H1 (cell line): ENCODE measurements around the gene PLA2G1B. TPM values are rescaled to one million over a fixed set of nuclear protein-coding genes. Genes with fewer than 3 reads are reported as not detected.

Source experiments
- CTCF ChIA-PET: fragments of 300-600 bp; sonication (Branson Sonifier 250); formaldehyde crosslinking; loops from one replicate; lab custom pipeline; 2021; ENCODE audit not compliant: partially characterized antibody; lab: Charles Lee
- POLR2A ChIA-PET: fragments of 300-600 bp; sonication (Branson Sonifier 250); formaldehyde crosslinking; loops from one replicate; lab custom pipeline; 2021; ENCODE audit warnings: inconsistent platforms; ENCODE audit not compliant: partially characterized antibody; lab: Charles Lee
- DNase-seq, 2 experiments: peaks; one replicate each; pipeline versions ENCODE4 v3.0.0 to v3.0.0-alpha.2; 2010 to 2022; ENCODE audit warnings: low spot score in 2 of 2, low read depth in 1 of 2, mixed read lengths in 1 of 2
- FAIRE-seq: peaks from 2 replicates; lab custom pipeline; 2011; peaks lifted over from hg19 to GRCh38; lab: Jason Lieb, UNC
- H2AFZ ChIP-seq: 2 replicates; pipeline ENCODE4 v1.8.1; 2012; ENCODE audit warnings: low read length, inconsistent platforms
- H2AK5ac ChIP-seq: 2 replicates; pipeline ENCODE4 v1.6.1; 2013; ENCODE audit warnings: low read depth, low read length
- H2BK120ac ChIP-seq: replicated peaks from 2 replicates; pipeline ENCODE3; 2013; ENCODE audit warnings: low read depth, low read length, inconsistent platforms
- H2BK12ac ChIP-seq: 2 replicates; pipeline ENCODE4 v1.6.1; 2013; ENCODE audit warnings: low read depth, low read length
- H2BK15ac ChIP-seq: 2 replicates; pipeline ENCODE4 v1.6.1; 2013; ENCODE audit warnings: low read length
- H2BK20ac ChIP-seq: 2 replicates; pipeline ENCODE4 v1.6.1; 2013; ENCODE audit warnings: low read length
- H2BK5ac ChIP-seq: 2 replicates; pipeline ENCODE4 v1.6.1; 2013; ENCODE audit warnings: low read depth, low read length
- H3K14ac ChIP-seq: 2 replicates; pipeline ENCODE4 v1.6.1; 2013; ENCODE audit warnings: inconsistent platforms; ENCODE audit not compliant: insufficient read length
- H3K18ac ChIP-seq: 2 replicates; pipeline ENCODE4 v1.6.1; 2013; ENCODE audit warnings: low read length; ENCODE audit errors: extremely low read depth
- H3K23ac ChIP-seq: 2 replicates; pipeline ENCODE4 v1.6.1; 2013; ENCODE audit warnings: inconsistent platforms; ENCODE audit not compliant: insufficient read length
- H3K23me2 ChIP-seq: 2 replicates; pipeline ENCODE4 v1.6.1; 2013; ENCODE audit warnings: low read depth, low read length
- H3K27ac ChIP-seq: 2 replicates; pipeline ENCODE4 v1.6.1; 2011; ENCODE audit warnings: low read depth, low read length, inconsistent platforms
- H3K27me3 ChIP-seq, 4 experiments: replicated peaks in 1 of 4; 1 replicate in 1 of 4; 2 replicates in 3 of 4; pipeline versions ENCODE4 v1.6.1 to v1.8.1; 2011 to 2013; ENCODE audit warnings: low read length in 3 of 4, mild to moderate bottlenecking in 3 of 4, inconsistent platforms in 2 of 4, mixed read lengths in 2 of 4, moderate library complexity in 1 of 4; ENCODE audit not compliant: control insufficient read depth in 3 of 4, insufficient read depth in 3 of 4; ENCODE audit errors: extremely low read depth in 1 of 4
- H3K36me3 ChIP-seq, 4 experiments: 2 replicates each; pipeline versions ENCODE4 v1.6.1 to v1.8.1; 2011 to 2013; ENCODE audit warnings: mild to moderate bottlenecking in 4 of 4, low read length in 3 of 4, moderate library complexity in 2 of 4, control low read depth in 1 of 4, inconsistent platforms in 1 of 4; ENCODE audit not compliant: insufficient read depth in 4 of 4, control insufficient read depth in 2 of 4
- H3K4ac ChIP-seq: replicated peaks from 2 replicates; pipeline ENCODE3; 2013; ENCODE audit warnings: low read length, low read depth, mixed read lengths, inconsistent platforms; ENCODE audit not compliant: insufficient read length
- H3K4me1 ChIP-seq, 4 experiments: replicated peaks in 1 of 4; 1 replicate in 1 of 4; 2 replicates in 3 of 4; pipeline versions ENCODE4 v1.6.1 to v1.8.1; 2011 to 2013; ENCODE audit warnings: low read length in 3 of 4, inconsistent platforms in 2 of 4, mixed read lengths in 1 of 4; ENCODE audit not compliant: insufficient read depth in 4 of 4, control insufficient read depth in 3 of 4
- H3K4me2 ChIP-seq, 2 experiments: 2 replicates each; pipeline versions ENCODE4 v1.6.1 to v1.8.1; 2011 to 2013; ENCODE audit warnings: low read depth in 2 of 2, low read length in 2 of 2, control low read depth in 1 of 2, inconsistent platforms in 1 of 2, mild to moderate bottlenecking in 1 of 2; ENCODE audit not compliant: insufficient read depth in 1 of 2
- H3K4me3 ChIP-seq, 4 experiments: fragments of 200-600, 300-600 bp in 1 of 4; sonication (generic), shearing (Covaris generic), sonication (Bioruptor Twin) in 1 of 4; 2 replicates each; pipeline versions ENCODE4 v1.5.1 to v1.8.1; 2011 to 2016; ENCODE audit warnings: low read length in 4 of 4, low read depth in 3 of 4, control low read depth in 2 of 4, inconsistent platforms in 2 of 4, mild to moderate bottlenecking in 2 of 4, mixed read lengths in 1 of 4, moderate library complexity in 1 of 4; ENCODE audit not compliant: insufficient read depth in 2 of 4; ENCODE audit errors: extremely low read depth in 1 of 4
- H3K56ac ChIP-seq: replicated peaks from 2 replicates; pipeline ENCODE3; 2013; ENCODE audit warnings: low read depth, mild to moderate bottlenecking, mixed read lengths, low read length, inconsistent platforms; ENCODE audit not compliant: insufficient read length
- H3K79me1 ChIP-seq: 2 replicates; pipeline ENCODE4 v1.6.1; 2013; ENCODE audit warnings: low read depth, low read length, control low read depth
- H3K79me2 ChIP-seq, 2 experiments: 2 replicates each; pipeline versions ENCODE4 v1.6.1 to v1.8.1; 2012 to 2013; ENCODE audit warnings: low read length in 2 of 2, mild to moderate bottlenecking in 2 of 2, inconsistent platforms in 1 of 2; ENCODE audit not compliant: insufficient read depth in 2 of 2, control insufficient read depth in 1 of 2
- H3K9ac ChIP-seq, 4 experiments: replicated peaks in 1 of 4; 1 replicate in 1 of 4; 2 replicates in 3 of 4; pipeline versions ENCODE4 v1.6.1 to v1.8.1; 2011 to 2013; ENCODE audit warnings: low read depth in 3 of 4, low read length in 3 of 4, control low read depth in 2 of 4, mild to moderate bottlenecking in 2 of 4, moderate library complexity in 2 of 4, inconsistent platforms in 1 of 4; ENCODE audit errors: extremely low read depth in 1 of 4
- H3K9me3 ChIP-seq, 2 experiments: 2 replicates each; pipeline versions ENCODE4 v1.6.1 to v1.8.1; 2012 to 2013; ENCODE audit warnings: mild to moderate bottlenecking in 2 of 2, moderate library complexity in 2 of 2, control low read depth in 1 of 2, inconsistent platforms in 1 of 2, low read depth in 1 of 2, low read length in 1 of 2, mixed read lengths in 1 of 2; ENCODE audit not compliant: insufficient read depth in 2 of 2
- H4K20me1 ChIP-seq, 2 experiments: replicated peaks in 1 of 2; 2 replicates each; pipeline versions ENCODE3 to v1.8.1; 2011 to 2013; ENCODE audit warnings: inconsistent platforms in 2 of 2, low read length in 2 of 2, mild to moderate bottlenecking in 1 of 2; ENCODE audit not compliant: insufficient read depth in 2 of 2, control insufficient read depth in 1 of 2
- H4K5ac ChIP-seq: 2 replicates; pipeline ENCODE4 v1.6.1; 2013; ENCODE audit warnings: low read length, low read depth, mixed read lengths, inconsistent platforms; ENCODE audit not compliant: insufficient read length
- H4K8ac ChIP-seq: 2 replicates; pipeline ENCODE4 v1.8.0; 2013; ENCODE audit warnings: mild to moderate bottlenecking, moderate library complexity, low read length, inconsistent platforms; ENCODE audit not compliant: insufficient read depth; ENCODE audit errors: extremely low read depth
- H4K91ac ChIP-seq: replicated peaks from 2 replicates; pipeline ENCODE3; 2013; ENCODE audit warnings: low read length, mixed read lengths, inconsistent platforms; ENCODE audit not compliant: insufficient read length
- CTCF ChIP-seq, 3 experiments: IDR thresholded peaks; 1 replicate in 2 of 3; 2 replicates in 1 of 3; pipeline versions ENCODE4 v1.5.1 to v1.6.1; 2011; ENCODE audit warnings: low read length in 3 of 3, mild to moderate bottlenecking in 3 of 3, inconsistent platforms in 2 of 3, low read depth in 1 of 3, moderate library complexity in 1 of 3; ENCODE audit not compliant: insufficient read depth in 1 of 3; ENCODE audit errors: control extremely low read depth in 1 of 3
- JUND ChIP-seq: IDR thresholded peaks from 2 replicates; pipeline ENCODE4 v1.6.1; 2011; ENCODE audit warnings: mild to moderate bottlenecking, improper control_type of control experiment, low read length
- RAD21 ChIP-seq, 2 experiments: IDR thresholded peaks in 1 of 2; conservative IDR thresholded peaks in 1 of 2; 2 replicates each; pipeline ENCODE4 v1.6.1; 2011; ENCODE audit warnings: low read depth in 2 of 2, low read length in 2 of 2, improper control_type of control experiment in 1 of 2, inconsistent platforms in 1 of 2, mild to moderate bottlenecking in 1 of 2, moderate library complexity in 1 of 2
- RNF2 ChIP-seq: fragments of 200-900, 300-1000 bp; sonication (generic); IDR thresholded peaks from 2 replicates; pipeline ENCODE4 v1.7.1; 2016; ENCODE audit warnings: borderline replicate concordance, low read depth, mild to moderate bottlenecking, antibody characterized with exemption, low read length; ENCODE audit not compliant: poor library complexity, severe bottlenecking; ENCODE audit errors: missing control alignments
- SIN3A ChIP-seq, 2 experiments: IDR thresholded peaks in 1 of 2; conservative IDR thresholded peaks in 1 of 2; 2 replicates each; pipeline ENCODE4 v1.6.1; 2011 to 2012; ENCODE audit warnings: low read length in 2 of 2, improper control_type of control experiment in 1 of 2, low read depth in 1 of 2, mild to moderate bottlenecking in 1 of 2
- TEAD4 ChIP-seq: IDR thresholded peaks from 2 replicates; pipeline ENCODE4 v1.6.1; 2012; ENCODE audit warnings: low read depth, low read length, inconsistent platforms, mixed read lengths
- WGBS, 2 experiments: shearing (Covaris generic) in 1 of 2; methylation state at CpG; one replicate each; pipeline versions ENCODE4 v1.1.6 to v1.1.7; 2013 to 2015; ENCODE audit warnings: low lambda C conversion rate in 2 of 2, mixed read lengths in 2 of 2, inconsistent platforms in 1 of 2, low coverage in 1 of 2, missing lambda C conversion rate in 1 of 2; ENCODE audit not compliant: insufficient replicate concordance in 2 of 2, insufficient coverage in 1 of 2, insufficient read length in 1 of 2; ENCODE audit errors: extremely low coverage in 1 of 2, missing lambda C conversion rate in 1 of 2; 5-methylcytosine and 5-hydroxymethylcytosine counted together
- polyA plus RNA-seq, 7 experiments: library from polyadenylated mRNA; depleted of rRNA in 3 of 7; stranded (reverse) in 5 of 7; unstranded in 2 of 7; fragments of >200 nt in 5 of 7; fragments of 200-250 nt in 2 of 7; gene quantifications; 1 replicate in 5 of 7; 2 replicates in 1 of 7; 4 replicates in 1 of 7; pipeline versions ENCODE4 v1.2.1 to v1.2.3, GENCODE V29; 2011 to 2013; ENCODE audit warnings: missing spikeins in 2 of 7, mixed read lengths in 2 of 7
- total RNA-seq: library from RNA; stranded (reverse); fragmentation: NEBNext Ultra II Directional; extraction: Animal tissue kit (Norgen Biotek cat#: 25700); gene quantifications from 2 replicates; pipeline ENCODE4 v1.2.1, GENCODE V29; 2021
- TF ChIP-seq, protein P1 (sequence below): IDR thresholded peaks from 2 replicates; pipeline ENCODE4 v1.6.1; 2012; ENCODE audit warnings: inconsistent platforms

PLA2G1B gene
- total and polyA plus RNA-seq, 2 of the 8 experiments (the other 6 are each of a cell fraction or from before 2014, with no cell fraction given) = not detected

- Histone ChIP-seq H3K36me3 (peaks cover 6 to 47% (median 9%) of the 10 kb centered on the region in 4 experiments; a peak in 6 of 8 replicates), H3K4me1 (peaks cover 21 to 48% (median 39%) of the 10 kb centered on the region in 4 experiments)
- TF ChIP-seq SIN3A (conservative IDR thresholded peaks at IDR 0.05 in 1 of 2, IDR thresholded peaks at IDR 0.05 in 1 of 2; ENCODE audit: low read depth in 1 of 2, low read length in 2 of 2) = no peak
- TF ChIP-seq JUND = no peak
- TF ChIP-seq, protein P1, sequence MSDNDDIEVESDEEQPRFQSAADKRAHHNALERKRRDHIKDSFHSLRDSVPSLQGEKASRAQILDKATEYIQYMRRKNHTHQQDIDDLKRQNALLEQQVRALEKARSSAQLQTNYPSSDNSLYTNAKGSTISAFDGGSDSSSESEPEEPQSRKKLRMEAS = peak; percentile 25; the same call in 1 of the 2 replicates
- TF ChIP-seq CTCF (IDR thresholded peaks at IDR 0.05; ENCODE audit: control extremely low read depth in 1 of 3, insufficient read depth in 1 of 3, low read depth in 1 of 3, low read length in 3 of 3) = peak in 2 of 3 experiments; percentile 2 to 18; a peak in 1 of 4 replicates
- TF ChIP-seq RNF2 = no peak
- no peak for TF ChIP-seq TEAD4
- 0 out of 4 replicates have a peak, but pooled peaks of 1 of the 2 experiments have one; percentile 10 for TF ChIP-seq RAD21 (IDR thresholded peaks at IDR 0.05 in 1 of 2, conservative IDR thresholded peaks at IDR 0.05 in 1 of 2; ENCODE audit: low read depth in 2 of 2, low read length in 2 of 2)
Measured at GRCh38 chr12:120363274-120363855, 35.8 kb upstream of the PLA2G1B start.

More at GRCh38 chr12:120363274-120363855, 35.8 kb upstream of the PLA2G1B start:
- no peak overlapping the region for H4K5ac ChIP-seq
- H3K27ac ChIP-seq = no peak overlapping the region
- no peak overlapping the region; the same call in 1 of the 2 replicates for H4K8ac ChIP-seq
- DNase-seq (no peak), FAIRE-seq (no peak)
- no peak overlapping the region; the same call in none of the 2 replicates for H3K18ac ChIP-seq
- H4K91ac ChIP-seq = no peak overlapping the region
- 84% methylated on average over 9 of the region's 9 CpGs; no CpG with 5 or more reads in 1 of the 2 experiments for WGBS, 2 experiments
- peaks cover 0 to 32% of the 10 kb centered on the region in 2 experiments; a peak in 2 of 4 replicates for H3K79me2 ChIP-seq
- no peaks in the 10 kb centered on the region for H3K9me3 ChIP-seq
- peaks cover 7% of the 10 kb centered on the region; the same call in 1 of the 2 replicates for H3K79me1 ChIP-seq
- peaks cover 7% of the 10 kb centered on the region for H3K23me2 ChIP-seq
- 0 out of 2 replicates have a peak overlapping the region, but pooled peaks have one; percentile 39 for H2AK5ac ChIP-seq
- ChIA-PET POLR2A (interaction anchor here (0.6 to 9.2 kb wide), 10 partner anchors 10 to 90 kb away, joined by 3 to 78 read pairs (median 10); partner anchors contain the start of genes MSI1, RNU4-1 and RNU4-2), CTCF (interaction anchor here (1.0 to 12.5 kb wide), 9 partner anchors 13 to 82 kb away, joined by 3 to 310 read pairs (median 4); partner anchors contain the start of genes COX6A1, PLA2G1B and TRIAP1)
- H2BK12ac ChIP-seq = no peak overlapping the region
- no peak overlapping the region for H2BK20ac ChIP-seq
- no peak overlapping the region for H3K23ac ChIP-seq
- no peak overlapping the region for H3K56ac ChIP-seq
- no peak overlapping the region for H3K4ac ChIP-seq
- no peak overlapping the region for H2BK120ac ChIP-seq
- peak overlapping the region in 1 of 4 experiments; percentile 16; a peak in 1 of 7 replicates for H3K9ac ChIP-seq
- H3K4me3 ChIP-seq = no peak overlapping the region
- no peak overlapping the region for H3K4me2 ChIP-seq
- peaks cover 0 to 21% of the 10 kb centered on the region in 2 experiments for H4K20me1 ChIP-seq
- no peak overlapping the region for H2BK15ac ChIP-seq
- H3K14ac ChIP-seq = no peak overlapping the region
- H3K27me3 ChIP-seq = no peaks in the 10 kb centered on the region
- H2BK5ac ChIP-seq = no peak overlapping the region
- no peak overlapping the region for H2AFZ ChIP-seq
